Stimulated activated CD4-positive, alpha-beta T cell treated with anti-CD3 and anti-CD28 coated beads, Interleukin-15, amount 100 ng/mL, for 24 hours (primary cell): ENCODE results near the gene SDC1.

Experiments
- DNase-seq: peaks from one replicate; pipeline ENCODE4 v3.0.0-alpha.2; 2020

Gene SDC1

DNA sequence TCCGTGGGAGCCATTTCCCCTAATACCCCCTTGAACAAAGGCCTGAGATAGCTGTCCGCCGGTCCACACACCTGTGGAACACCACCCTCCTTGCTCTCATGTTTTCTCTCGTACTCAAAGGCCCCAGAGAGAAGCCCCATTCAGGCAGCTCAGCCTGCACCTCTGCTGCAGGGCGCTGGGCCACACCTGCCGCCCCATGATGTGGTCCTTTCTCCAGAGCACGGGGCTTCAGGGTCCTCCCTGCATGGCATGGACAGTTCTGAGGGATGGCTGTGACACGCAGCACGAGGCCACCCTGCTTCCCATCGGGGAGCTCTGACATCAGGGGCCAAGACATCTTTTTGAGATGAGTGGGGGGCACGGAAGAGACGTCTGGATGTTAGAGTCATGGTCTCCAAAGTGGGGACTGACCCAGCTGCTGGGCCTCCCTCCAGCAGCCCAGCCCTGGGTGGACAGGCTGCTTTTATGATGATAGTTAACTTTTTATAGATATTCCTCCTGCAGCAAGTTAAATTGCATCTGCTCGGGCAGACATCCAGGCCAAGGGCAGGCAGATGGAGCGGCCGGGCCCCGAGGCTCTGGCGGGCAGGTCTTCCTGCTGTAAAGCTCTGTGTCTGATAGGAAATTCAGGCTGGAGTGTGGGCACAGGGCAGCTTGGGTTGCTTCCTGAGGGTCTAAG, 56.7 kb downstream of the SDC1 start:
- DNase-seq = no peak

DNA sequence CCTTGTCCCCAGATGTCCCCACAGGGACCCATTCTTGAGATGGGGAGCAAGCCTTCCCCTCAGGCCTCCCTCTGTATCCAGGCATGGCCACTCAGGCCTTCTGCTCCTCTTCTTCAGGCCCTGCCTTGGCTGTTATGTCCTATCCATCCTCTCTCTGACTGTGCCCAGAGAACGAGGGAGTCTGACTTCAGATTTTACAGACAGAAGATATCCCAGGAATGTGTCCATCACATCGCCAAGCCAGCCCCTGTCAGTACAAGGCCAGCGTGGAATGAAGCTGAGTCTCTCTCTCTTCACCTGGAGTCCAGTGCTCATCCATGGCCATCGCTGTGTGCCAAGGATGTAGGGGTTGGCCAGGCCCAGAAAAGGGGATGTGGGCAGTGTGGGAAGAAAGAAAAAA, 57.6 kb downstream of the SDC1 start:
- no peak for DNase-seq

DNA sequence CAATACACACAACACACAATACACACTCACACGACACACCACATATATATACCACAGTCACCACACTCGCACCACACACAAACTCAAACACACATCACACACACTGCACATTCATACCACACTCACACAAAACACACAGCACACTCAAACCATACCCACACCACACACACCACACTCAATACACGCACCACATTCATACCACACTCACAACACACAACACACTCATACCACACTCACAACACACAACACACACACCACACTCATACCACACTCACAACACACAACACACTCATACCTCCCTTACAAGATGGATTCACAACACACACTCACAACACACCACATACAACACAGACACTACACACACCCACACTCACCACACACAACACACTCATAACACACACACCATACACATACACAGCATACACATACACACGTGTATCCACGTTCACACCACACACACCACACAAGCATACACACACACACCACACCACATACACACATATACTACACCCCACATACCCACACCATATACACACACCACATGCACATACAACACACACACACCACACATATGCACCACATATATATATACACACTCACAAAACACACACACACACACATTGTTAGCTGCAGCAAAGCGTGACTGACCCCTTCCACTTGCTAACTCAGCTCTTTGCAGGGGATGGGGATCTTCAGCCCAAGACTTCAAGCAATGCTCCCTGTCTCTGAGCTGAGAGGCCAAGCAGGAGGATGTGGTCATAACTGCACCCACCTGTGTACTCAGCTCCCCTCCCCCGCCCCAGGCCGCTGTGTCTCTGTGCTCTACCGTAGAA, 59.0 kb downstream of the SDC1 start:
- DNase-seq = no peak

DNA sequence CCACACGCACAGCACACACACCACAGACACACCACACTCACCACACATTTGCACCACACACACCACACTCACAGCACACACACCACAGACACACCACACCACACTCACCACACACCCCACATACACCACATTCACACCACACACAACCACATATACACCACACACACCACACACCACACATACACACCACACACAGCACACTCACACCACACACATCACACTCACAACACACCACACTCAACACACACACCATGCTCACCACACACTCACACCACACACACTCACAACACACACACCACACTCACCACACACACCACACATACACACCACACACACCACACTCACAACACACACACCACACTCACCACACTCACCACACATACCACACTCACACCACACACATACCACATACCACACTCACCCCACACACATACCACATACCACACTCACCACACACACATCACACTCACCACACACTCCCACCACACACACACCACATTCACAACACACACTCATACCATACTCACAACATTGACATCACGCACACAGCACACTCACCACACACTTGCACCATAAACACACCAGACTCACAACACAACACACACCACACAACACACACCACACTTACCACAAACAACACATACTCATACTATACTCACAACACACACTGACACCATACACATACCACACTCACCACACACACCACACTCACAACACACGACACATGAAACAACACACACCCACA, 60.0 kb downstream of the SDC1 start:
- no peak for DNase-seq

DNA sequence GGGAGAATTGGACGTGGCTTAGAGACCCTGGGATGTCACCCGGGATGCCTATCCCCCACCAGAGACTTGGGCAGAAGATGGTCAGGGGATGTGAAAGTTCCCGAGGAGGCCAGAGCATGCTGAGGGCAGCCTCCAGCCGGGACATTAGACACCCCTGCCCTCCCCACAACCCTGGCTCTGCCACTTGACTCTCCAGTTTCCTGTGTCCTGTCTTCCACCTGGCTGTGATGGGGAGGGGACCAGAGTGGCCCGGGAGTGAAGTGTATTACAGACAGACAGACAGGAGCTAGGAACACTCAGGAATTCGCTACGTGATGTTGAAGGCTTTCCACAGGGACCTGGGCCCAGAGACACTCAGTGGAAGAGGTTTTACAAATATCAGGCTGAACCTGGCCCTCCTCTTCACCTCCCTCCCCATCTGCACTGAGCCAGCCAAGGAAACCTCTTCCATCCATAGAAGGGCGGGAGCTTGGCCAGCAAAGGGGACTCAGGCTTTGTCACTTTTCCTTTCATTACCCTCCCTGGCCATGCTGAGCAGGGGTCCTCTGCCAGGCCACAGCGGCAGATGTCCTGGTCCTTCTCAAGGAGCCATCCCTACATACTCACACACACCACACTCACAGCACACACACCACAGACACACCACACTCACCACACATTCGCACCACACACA, 60.7 kb downstream of the SDC1 start:
- DNase-seq = no peak

DNA sequence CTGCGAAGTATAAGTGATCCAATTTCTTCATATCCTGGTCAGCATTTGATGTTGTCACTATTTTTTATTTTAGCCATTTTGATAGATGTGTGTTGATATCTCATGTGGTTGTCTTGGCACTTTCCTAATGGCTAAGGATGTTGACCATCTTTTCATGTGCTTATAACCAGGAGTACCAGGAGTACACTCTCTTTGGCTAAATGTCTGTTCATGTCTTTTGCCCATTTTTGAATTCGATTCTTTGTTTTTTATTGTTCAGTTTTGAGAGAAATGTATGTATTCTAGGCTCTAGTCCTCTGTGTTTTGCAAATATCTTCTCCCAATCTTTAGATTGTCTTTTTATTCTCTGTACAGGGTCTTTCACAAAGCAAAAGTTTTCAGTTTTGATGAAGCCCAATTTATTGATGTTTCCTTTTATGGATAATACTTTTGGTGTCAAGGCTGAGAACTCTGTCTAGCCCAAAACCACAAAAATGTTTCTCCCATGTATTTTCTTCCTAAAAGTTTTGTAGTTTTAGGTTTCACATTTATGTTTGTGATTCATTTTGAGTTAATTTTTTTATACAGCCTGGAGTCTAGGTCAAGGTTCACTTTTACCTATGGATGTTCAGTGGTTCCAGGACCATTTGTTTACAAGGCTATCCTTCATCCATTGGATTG, 65.4 kb downstream of the SDC1 start:
- no peak for DNase-seq

DNA sequence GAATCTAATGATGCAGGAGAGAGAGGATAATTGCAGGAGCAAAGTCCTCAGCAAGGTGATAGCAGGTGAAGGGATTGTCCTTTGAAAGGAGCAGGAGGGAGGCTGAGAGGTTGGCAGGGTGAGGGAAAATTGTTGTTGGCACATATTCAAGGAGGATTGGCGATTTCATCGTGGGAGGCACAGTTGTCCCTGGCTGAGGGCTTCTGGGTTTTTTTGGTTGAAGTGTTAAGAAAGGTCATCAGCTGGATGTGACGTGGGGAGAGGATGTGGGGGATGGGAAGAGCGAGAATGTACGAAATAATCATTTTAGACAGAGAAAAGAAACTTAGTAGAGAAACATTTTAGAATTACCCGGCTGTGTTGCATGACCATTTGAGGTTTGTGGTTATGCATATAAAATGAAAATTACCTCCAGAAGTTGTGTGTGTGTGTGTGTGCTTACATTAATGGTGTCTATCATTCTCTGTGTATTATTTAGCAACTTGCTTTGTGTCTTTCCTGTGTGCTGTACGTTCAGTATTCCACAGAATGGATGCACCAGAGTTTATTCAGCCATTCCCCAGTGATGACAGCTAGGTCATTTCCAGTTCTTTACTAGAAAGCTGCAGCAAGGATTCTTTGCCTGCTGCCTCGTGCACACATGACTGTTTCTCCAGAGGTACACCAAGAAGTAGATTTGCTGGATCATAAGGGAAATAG, 67.6 kb downstream of the SDC1 start:
- DNase-seq = no peak

DNA sequence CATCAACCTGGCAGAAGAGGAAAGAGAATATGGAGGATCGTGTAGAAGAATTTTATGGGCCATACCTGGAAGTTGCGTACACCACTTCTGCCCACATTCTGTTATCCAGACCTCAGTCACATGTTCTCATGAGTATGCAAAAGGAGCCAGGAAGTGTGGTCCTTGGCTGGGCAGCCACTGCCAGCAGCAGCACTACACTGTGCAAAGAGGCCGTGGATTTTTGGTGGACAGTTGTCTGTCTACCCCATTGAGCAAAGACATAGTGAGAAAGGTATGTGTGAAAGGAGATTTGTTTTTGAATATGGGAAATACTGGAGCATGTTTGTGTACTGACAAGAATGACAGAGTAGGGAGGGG, 68.1 kb downstream of the SDC1 start:
- DNase-seq = no peak

DNA sequence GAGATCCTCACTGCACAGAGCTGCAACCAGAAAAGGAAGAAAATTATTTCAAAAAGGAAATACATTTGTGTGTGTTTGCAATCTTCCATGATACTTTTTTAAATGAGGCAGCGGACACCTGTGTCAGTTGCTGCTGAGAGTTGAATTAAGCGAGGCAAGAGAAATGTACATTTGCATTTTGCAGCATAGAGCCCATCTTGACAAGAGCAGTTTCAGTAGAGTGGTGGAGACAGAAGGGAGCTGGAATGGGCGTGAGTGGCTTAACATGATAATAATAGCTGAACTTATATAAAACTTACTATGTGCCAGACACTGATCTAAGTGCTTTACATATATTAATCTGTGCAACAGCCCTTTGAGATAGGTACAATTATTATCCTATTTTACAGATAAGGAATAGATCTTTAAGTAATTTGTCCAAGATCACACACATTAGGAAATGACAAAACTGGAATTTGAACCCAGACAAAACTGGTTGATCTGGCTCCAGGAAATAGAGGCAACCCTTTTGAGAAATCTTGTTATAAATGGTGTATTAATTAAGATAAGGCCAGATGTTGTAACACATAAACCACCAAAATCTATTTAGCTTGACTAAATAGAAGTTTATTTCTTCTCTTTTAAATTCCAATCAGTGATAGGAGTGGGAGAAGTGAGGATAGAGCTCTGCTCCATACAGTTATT, 68.7 kb downstream of the SDC1 start:
- DNase-seq = no peak

DNA sequence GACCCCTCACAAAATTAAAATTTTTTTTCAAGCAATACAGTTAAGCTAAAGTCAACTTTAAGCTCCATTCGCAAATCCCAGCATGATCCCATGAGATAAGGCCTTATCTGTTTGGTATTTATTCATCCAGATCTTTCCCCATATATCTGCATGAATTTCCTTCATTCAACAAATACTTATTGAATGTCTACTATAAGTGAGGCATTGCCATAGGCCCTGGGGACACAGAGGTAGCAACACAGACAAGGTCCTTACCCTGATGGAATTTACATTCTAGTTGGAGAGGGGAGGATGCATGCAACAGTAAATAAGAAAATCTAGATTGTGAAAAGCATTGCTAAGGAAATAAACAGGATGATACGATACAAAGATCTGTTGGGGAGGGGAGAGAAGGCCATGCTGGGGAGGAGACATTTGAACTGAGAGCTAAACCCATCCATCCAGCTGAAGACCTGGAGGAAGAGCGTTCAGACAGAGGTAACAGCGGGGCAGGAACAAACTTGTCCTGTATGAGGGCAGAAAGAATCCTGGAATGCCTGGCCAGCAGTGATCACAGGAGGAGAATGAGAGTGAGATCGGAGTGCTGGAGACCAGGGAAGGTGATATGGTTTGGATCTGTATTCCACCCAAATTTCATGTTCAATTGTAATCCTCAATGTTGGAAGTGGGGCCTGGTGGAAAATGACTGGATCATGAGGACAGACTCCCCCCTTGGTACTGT, 71.6 kb downstream of the SDC1 start:
- DNase-seq = no peak

DNA sequence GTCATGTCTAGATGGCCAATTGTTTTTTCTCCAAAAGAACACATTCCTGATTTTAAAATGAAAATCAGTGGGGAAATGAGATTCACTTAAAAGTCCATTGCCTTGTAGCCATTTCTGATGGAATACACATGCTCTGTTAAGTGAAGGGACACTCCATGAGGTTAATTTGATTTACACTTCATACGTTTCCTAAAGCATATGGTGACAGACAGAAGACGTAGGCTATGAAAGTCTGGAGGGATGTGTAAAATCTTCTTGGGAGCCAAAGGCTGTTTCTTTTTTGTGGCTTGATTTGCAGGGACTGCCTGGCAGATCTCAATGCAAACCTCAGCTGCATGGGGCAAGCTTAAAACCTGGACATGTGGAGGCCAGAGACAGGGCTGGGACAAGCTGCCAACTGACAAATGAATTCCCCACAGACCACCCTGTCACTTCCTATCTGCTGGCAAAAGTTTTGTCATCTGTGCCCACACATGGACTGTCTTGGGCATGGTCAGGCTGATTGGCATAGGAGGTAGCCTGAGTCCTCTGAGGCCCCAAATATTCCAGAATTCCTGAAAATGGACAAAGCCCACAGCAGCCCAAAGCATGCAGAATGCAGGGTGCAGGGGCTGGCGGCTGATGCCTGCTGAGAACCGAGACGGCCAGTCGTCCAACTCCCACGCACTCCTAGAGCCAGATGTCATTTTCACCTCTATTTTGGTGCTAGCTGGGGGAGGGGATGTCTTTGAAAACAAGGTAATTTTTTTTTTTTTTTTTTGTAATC, 73.9 kb downstream of the SDC1 start:
- DNase-seq = no peak
